Measurements from ENCODE around the gene GIT2. TPM values are rescaled to one million over a fixed set of nuclear protein-coding genes. Genes with fewer than 3 reads are reported as not detected.
A peak's percentile ranks its signal among the peaks of the same experiment; 100 is the strongest.

The GIT2 gene
- total RNA-seq, 1 donor from 2014 or later, result 40.7 TPM

DNA sequence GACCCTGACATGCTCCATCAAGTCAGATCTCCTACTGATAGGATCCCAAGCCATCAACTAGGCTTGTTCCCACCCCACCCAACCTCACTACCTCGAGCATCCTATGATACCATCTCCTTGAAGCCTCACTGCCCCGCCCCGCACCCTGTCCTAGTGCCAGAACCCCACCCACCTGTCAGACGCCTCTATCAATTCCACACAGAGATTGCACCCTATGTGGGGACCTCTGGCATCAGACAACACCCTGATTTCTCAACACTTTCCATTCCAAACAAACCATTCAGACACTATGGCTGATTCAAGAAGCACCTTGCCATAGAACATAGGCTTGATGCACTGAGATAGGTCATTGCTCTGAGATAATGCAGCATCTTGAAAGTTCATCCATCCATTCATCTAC, 112.7 kb downstream of the GIT2 start:
- H3K27ac Mint-ChIP-seq, result no peak overlapping the region
- no peaks in the 10 kb centered on the region for H3K9me3 Mint-ChIP-seq (ENCODE audit: low read depth)
- no peak for DNase-seq (ENCODE audit: low spot score, unreplicated experiment)
- H3K4me1 Mint-ChIP-seq (ENCODE audit: low read depth), result peaks cover 19% of the 10 kb centered on the region
- TF ChIP-seq, protein P1, sequence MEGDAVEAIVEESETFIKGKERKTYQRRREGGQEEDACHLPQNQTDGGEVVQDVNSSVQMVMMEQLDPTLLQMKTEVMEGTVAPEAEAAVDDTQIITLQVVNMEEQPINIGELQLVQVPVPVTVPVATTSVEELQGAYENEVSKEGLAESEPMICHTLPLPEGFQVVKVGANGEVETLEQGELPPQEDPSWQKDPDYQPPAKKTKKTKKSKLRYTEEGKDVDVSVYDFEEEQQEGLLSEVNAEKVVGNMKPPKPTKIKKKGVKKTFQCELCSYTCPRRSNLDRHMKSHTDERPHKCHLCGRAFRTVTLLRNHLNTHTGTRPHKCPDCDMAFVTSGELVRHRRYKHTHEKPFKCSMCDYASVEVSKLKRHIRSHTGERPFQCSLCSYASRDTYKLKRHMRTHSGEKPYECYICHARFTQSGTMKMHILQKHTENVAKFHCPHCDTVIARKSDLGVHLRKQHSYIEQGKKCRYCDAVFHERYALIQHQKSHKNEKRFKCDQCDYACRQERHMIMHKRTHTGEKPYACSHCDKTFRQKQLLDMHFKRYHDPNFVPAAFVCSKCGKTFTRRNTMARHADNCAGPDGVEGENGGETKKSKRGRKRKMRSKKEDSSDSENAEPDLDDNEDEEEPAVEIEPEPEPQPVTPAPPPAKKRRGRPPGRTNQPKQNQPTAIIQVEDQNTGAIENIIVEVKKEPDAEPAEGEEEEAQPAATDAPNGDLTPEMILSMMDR (IDR thresholded peaks at IDR 0.05; ENCODE audit: unreplicated experiment), result no peak
- no peak overlapping the region for H3K4me3 Mint-ChIP-seq (ENCODE audit: low read depth)
- no peaks in the 10 kb centered on the region for H3K36me3 Mint-ChIP-seq (ENCODE audit: insufficient read depth)
- peaks cover 13% of the 10 kb centered on the region for H3K27me3 Mint-ChIP-seq

DNA sequence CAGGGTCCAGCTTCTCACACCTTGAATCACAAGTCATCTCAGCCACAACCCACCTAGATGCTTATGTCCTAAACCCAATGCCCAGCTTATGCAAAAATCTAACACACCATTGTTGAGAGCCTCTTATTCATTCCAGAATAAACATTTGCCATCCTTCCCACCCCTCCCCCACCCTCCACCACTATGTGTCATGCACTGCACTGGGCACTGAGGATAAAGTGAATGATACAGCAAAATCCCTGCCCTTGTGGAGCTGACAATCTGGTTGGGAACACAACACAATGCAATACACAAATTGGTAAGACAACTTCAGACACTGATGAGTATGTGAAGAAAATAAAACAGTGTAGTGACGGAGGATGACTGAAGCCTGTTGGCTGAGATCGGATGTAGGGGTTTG, 114.4 kb downstream of the GIT2 start:
- Mint-ChIP-seq H3K27me3 (peaks cover 8% of the 10 kb centered on the region), H3K4me1 (ENCODE audit: low read depth) (peaks cover 19% of the 10 kb centered on the region), H3K4me3 (ENCODE audit: low read depth) (peak overlapping the region; percentile 82), H3K9me3 (ENCODE audit: low read depth) (no peaks in the 10 kb centered on the region), H3K27ac (no peak overlapping the region), H3K36me3 (ENCODE audit: insufficient read depth) (no peaks in the 10 kb centered on the region)
- DNase-seq (ENCODE audit: low spot score, unreplicated experiment), result no peak
- TF ChIP-seq, protein P1 (IDR thresholded peaks at IDR 0.05; ENCODE audit: unreplicated experiment), result no peak

- H3K27me3 Mint-ChIP-seq, result peaks cover 8% of the 10 kb centered on the region
- TF ChIP-seq, protein P1 (IDR thresholded peaks at IDR 0.05; ENCODE audit: unreplicated experiment), result no peak
- peak overlapping the region; percentile 93 for H3K27ac Mint-ChIP-seq
- H3K9me3 Mint-ChIP-seq (ENCODE audit: low read depth), result no peaks in the 10 kb centered on the region
- DNase-seq (ENCODE audit: low spot score, unreplicated experiment), result no peak
- H3K36me3 Mint-ChIP-seq (ENCODE audit: insufficient read depth), result no peaks in the 10 kb centered on the region
- peaks cover 19% of the 10 kb centered on the region for H3K4me1 Mint-ChIP-seq (ENCODE audit: low read depth)
- peak overlapping the region; percentile 82 for H3K4me3 Mint-ChIP-seq (ENCODE audit: low read depth)
Observed at GRCh38 chr12:109880938-109881337, 115.2 kb downstream of the GIT2 start.

DNA sequence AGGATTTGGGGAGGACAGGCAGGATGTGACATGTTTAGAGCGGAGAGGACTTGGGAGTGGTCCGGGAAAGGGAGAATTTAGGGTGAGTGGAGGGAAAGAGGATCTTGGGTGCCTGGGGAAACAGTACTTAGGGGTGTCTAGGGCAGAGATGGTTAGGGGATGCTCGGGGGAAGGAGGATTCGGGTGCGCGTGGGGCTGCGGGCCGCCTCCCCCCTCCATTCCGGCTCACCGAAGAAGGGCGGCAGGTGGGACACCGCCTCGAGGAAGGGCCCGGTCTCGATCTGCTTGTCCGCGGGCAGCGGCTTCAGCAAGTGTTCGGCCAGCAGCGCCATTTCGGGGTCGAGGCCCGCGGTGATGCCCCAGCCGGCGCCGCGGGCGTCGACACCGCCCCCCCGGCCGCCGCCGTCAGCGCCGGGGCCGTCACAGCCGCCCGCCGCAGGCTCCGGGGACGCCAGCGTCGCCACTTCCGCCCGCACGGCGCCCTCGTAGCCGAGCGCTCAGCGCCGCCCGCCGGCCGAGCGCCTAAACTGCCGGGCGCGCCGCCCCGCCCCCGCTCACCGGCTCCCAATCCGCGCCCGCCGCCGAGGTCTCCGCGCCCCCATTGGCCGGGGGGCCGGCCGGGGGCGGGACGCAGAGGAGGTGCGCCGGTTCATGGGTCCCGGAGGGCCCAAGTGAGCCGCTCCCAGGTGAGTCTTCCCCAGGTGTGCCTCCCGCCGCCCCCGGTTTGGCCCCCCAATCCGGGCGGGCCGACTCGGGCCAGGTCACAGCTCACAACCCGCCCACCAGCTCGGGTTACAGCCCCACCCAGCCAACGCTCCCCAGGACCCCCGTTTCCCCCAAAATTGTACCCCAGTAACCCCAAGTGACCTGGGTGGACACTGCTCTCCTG, 115.9 kb downstream of the GIT2 start, which contains the start of gene GLTP:
Gene GLTP, minus strand, starts transcription at position 499 of the 889 bp plus-strand sequence. Its CDS starts 167 bp downstream, at position 332.
- peaks cover 8% of the 10 kb centered on the region for H3K27me3 Mint-ChIP-seq
- no peaks in the 10 kb centered on the region for H3K9me3 Mint-ChIP-seq (ENCODE audit: low read depth)
- no peaks in the 10 kb centered on the region for H3K36me3 Mint-ChIP-seq (ENCODE audit: insufficient read depth)
- peak within 1 kb of the TSS; percentile 95 for H3K4me3 Mint-ChIP-seq (ENCODE audit: low read depth)
- TF ChIP-seq, protein P1 (IDR thresholded peaks at IDR 0.05; ENCODE audit: unreplicated experiment), result peak; percentile 67
- peak within 1 kb of the TSS; percentile 93 for H3K27ac Mint-ChIP-seq
- peaks cover 24% of the 10 kb centered on the region for H3K4me1 Mint-ChIP-seq (ENCODE audit: low read depth)
- peak; percentile 83 for DNase-seq (ENCODE audit: low spot score, unreplicated experiment)

Other genes starting within 250 kb of the GIT2 start
- gene TRPV4, start 163.0 kb downstream of the GIT2 start, total RNA-seq, result 5.2 and 7.3 TPM in 2 replicates
- gene GLTP, start 115.8 kb downstream of the GIT2 start, total RNA-seq, result 20.8 and 21.7 TPM in 2 replicates
- gene TCHP, start 96.1 kb downstream of the GIT2 start, total RNA-seq, result 19.3 and 20.6 TPM in 2 replicates
- 36.0 and 38.0 TPM in 2 replicates for gene ANKRD13A, start 3.1 kb upstream of the GIT2 start, total RNA-seq
- gene C12orf76, start 52.2 kb upstream of the GIT2 start, total RNA-seq, result 29.3 and 31.6 TPM in 2 replicates
- 46.1 and 48.7 TPM in 2 replicates for gene IFT81, start 128.0 kb upstream of the GIT2 start, total RNA-seq

Measured in progenitor cell of endocrine pancreas (in vitro differentiated cells).